ENCODE results near the gene CHID1.
A peak's percentile ranks its signal among the peaks of the same experiment; 100 is the strongest.

CHID1 gene

GRCh38 chr11:932435-932834, 21.8 kb upstream of the CHID1 start:
- no peak for DNase-seq

- DNase-seq: no peak
These were observed 20.8 kb upstream of the CHID1 start for GRCh38 chr11:931385-931784.

GRCh38 chr11:929405-929804, 18.8 kb upstream of the CHID1 start:
- no peak for DNase-seq

GRCh38 chr11:928786-929185, 18.2 kb upstream of the CHID1 start:
- no peak for DNase-seq

- DNase-seq: no peak
These were observed 17.3 kb upstream of the CHID1 start for GRCh38 chr11:927871-928270.

GRCh38 chr11:926341-926916, 15.8 kb upstream of the CHID1 start:
- no peak for DNase-seq

GRCh38 chr11:925496-926301, 15.1 kb upstream of the CHID1 start, which contains the start of gene AP2A2:
Gene AP2A2 (plus strand): TSS chr11:925870. CDS start chr11:926022, 152 bp downstream.
- peak; percentile 73 for DNase-seq

GRCh38 chr11:925158-925495, 14.5 kb upstream of the CHID1 start:
- no peak for DNase-seq

- DNase-seq: no peak
These were observed 14.0 kb upstream of the CHID1 start for GRCh38 chr11:924406-925157.

GRCh38 chr11:923691-924405, 13.2 kb upstream of the CHID1 start:
- no peak for DNase-seq

- DNase-seq: no peak
These were observed 11.5 kb upstream of the CHID1 start for GRCh38 chr11:921921-922678.

GRCh38 chr11:917426-917825, 6.8 kb upstream of the CHID1 start:
- DNase-seq: no peak

- DNase-seq: no peak
These were observed 4.3 kb upstream of the CHID1 start for GRCh38 chr11:914747-915501.

- DNase-seq: no peak
These were observed 3.6 kb upstream of the CHID1 start for GRCh38 chr11:914204-914603.

- DNase-seq: no peak
These were observed 2.4 kb upstream of the CHID1 start for GRCh38 chr11:913043-913442.

GRCh38 chr11:912266-912665, 1.7 kb upstream of the CHID1 start:
- DNase-seq: no peak

- no peak for DNase-seq
These were observed 1.2 kb upstream of the CHID1 start for GRCh38 chr11:911890-912219.

- no peak for DNase-seq
These were observed 650 bp upstream of the CHID1 start for GRCh38 chr11:911031-911889.

- no peak for DNase-seq
These were observed 494 bp downstream of the CHID1 start for GRCh38 chr11:910044-910588.

- DNase-seq: no peak
These were observed 1.2 kb downstream of the CHID1 start for GRCh38 chr11:909406-909805.

GRCh38 chr11:908273-908672, 2.3 kb downstream of the CHID1 start:
- no peak for DNase-seq

All from NCI-H2171 (cell line).